GM12878 (cell line): ENCODE measurements around the gene MYMK. TPM values are rescaled to one million over a fixed set of nuclear protein-coding genes. Genes with fewer than 3 reads are reported as not detected.

ENCODE experiments used
- ATAC-seq: fragments of 200-7000 bp; cut with Tn5 transposase; 3 replicates; pipeline ENCODE4 v1.9.1; 2020; ENCODE audit warnings: mild to moderate bottlenecking, moderate library complexity
- BruUV-seq: library from RNA; stranded (reverse); fragments of 400-500 nt; replicated peaks from 2 replicates; lab custom pipeline; 2021; lab: Mats Ljungman, UMichigan
- CTCF ChIA-PET: fragments of 300-600 bp; sonication (Branson Sonifier 250); formaldehyde crosslinking; extraction: SDS; loops from one replicate; lab custom pipeline; 2021; ENCODE audit warnings: inconsistent platforms; lab: Yijun Ruan, JAX
- POLR2A ChIA-PET: fragments of 350-600 bp; formaldehyde crosslinking; extraction: SDS; loops from one replicate; lab custom pipeline; 2021; ENCODE audit warnings: inconsistent platforms; lab: Charles Lee
- RAD21 ChIA-PET: fragments of 300-600 bp; sonication (Branson Sonifier 250); formaldehyde crosslinking; loops from one replicate; lab custom pipeline; 2023; ENCODE audit warnings: antibody characterized with exemption; ENCODE audit not compliant: unreplicated experiment; lab: Charles Lee
- SMC1A ChIA-PET: fragments of 300-600 bp; sonication (Branson Sonifier 250); formaldehyde crosslinking; loops from one replicate; lab custom pipeline; 2023; ENCODE audit not compliant: unreplicated experiment, uncharacterized antibody; lab: Charles Lee
- DNase-seq: peaks from one replicate; pipeline ENCODE4 v3.0.0-alpha.2; 2011; ENCODE audit warnings: low read depth, low spot score
- FAIRE-seq: peaks from 3 replicates; lab custom pipeline; 2011; peaks lifted over from hg19 to GRCh38; lab: Jason Lieb, UNC
- H2AFZ ChIP-seq: 2 replicates; pipeline ENCODE4 v1.6.0; 2011; ENCODE audit warnings: low read depth, low read length, control low read depth; ENCODE audit not compliant: control insufficient read depth
- H3K27ac ChIP-seq: 2 replicates; pipeline ENCODE4 v1.5.1; 2011; ENCODE audit warnings: control low read depth; ENCODE audit not compliant: control insufficient read depth, insufficient read depth
- H3K27me3 ChIP-seq, 2 experiments: replicated peaks in 1 of 2; 2 replicates each; pipeline versions ENCODE4 v1.6.0 to v1.6.1; 2011; ENCODE audit warnings: low read length in 1 of 2; ENCODE audit not compliant: control insufficient read depth in 2 of 2, insufficient read depth in 2 of 2
- H3K36me3 ChIP-seq, 2 experiments: 2 replicates each; pipeline ENCODE4 v1.5.1; 2011; ENCODE audit warnings: low read length in 1 of 2; ENCODE audit not compliant: control insufficient read depth in 2 of 2, insufficient read depth in 2 of 2
- H3K4me1 ChIP-seq: 2 replicates; pipeline ENCODE4 v1.6.1; 2011; ENCODE audit warnings: mild to moderate bottlenecking, low read length, moderate library complexity, mixed read lengths; ENCODE audit not compliant: control insufficient read depth, insufficient read depth
- H3K4me2 ChIP-seq: 2 replicates; pipeline ENCODE4 v1.6.0; 2011; ENCODE audit warnings: control low read depth; ENCODE audit not compliant: control insufficient read depth, insufficient read depth
- H3K4me3 ChIP-seq: fragments of 200-600 bp; sonication (generic); 2 replicates; pipeline ENCODE4 v1.5.1; 2016
- H3K79me2 ChIP-seq: 2 replicates; pipeline ENCODE4 v1.6.0; 2011; ENCODE audit warnings: low read length; ENCODE audit not compliant: control insufficient read depth, insufficient read depth
- H3K9ac ChIP-seq: 2 replicates; pipeline ENCODE4 v1.8.0; 2011; ENCODE audit warnings: low read length, control low read depth, mixed read lengths; ENCODE audit not compliant: control insufficient read depth, insufficient read depth
- H3K9me3 ChIP-seq: replicated peaks from 3 replicates; pipeline ENCODE4 v1.5.1; 2011; ENCODE audit warnings: mild to moderate bottlenecking, low read length; ENCODE audit not compliant: control insufficient read depth, insufficient read depth
- H4K20me1 ChIP-seq: 2 replicates; pipeline ENCODE4 v1.6.0; 2011; ENCODE audit not compliant: control insufficient read depth, insufficient read depth
- CEBPZ ChIP-seq: fragments of 150-350 bp; IDR thresholded peaks from 2 replicates; pipeline ENCODE4 v1.6.1; 2016; ENCODE audit warnings: low read depth, low read length
- CHD2 ChIP-seq: IDR thresholded peaks from 2 replicates; pipeline ENCODE4 v1.6.1; 2011; ENCODE audit warnings: low read depth, low read length, improper control_type of control experiment, borderline replicate concordance
- CHD4 ChIP-seq: fragments of 200-600 bp; sonication (generic); IDR thresholded peaks from 2 replicates; pipeline ENCODE4 v1.6.1; 2016; ENCODE audit warnings: mild to moderate bottlenecking
- EP300 ChIP-seq, 2 experiments: fragments of 150-350 bp in 1 of 2; IDR thresholded peaks; 2 replicates each; pipeline ENCODE4 v1.6.1; 2011 to 2012; ENCODE audit warnings: low read depth in 2 of 2, low read length in 2 of 2, borderline replicate concordance in 1 of 2, improper control_type of control experiment in 1 of 2, inconsistent platforms in 1 of 2; ENCODE audit not compliant: control insufficient read depth in 1 of 2
- FOS ChIP-seq: IDR thresholded peaks from 3 replicates; pipeline ENCODE4 v1.6.1; 2011; ENCODE audit warnings: borderline replicate concordance; ENCODE audit not compliant: insufficient read length; ENCODE audit errors: extremely low read depth
- GATAD2B ChIP-seq: fragments of 450-650 bp; conservative IDR thresholded peaks from 2 replicates; pipeline ENCODE4 v1.6.1; 2017; ENCODE audit warnings: low read depth, mild to moderate bottlenecking, moderate library complexity
- HDAC6 ChIP-seq: fragments of 200-600 bp; sonication (generic); IDR thresholded peaks from one replicate; pipeline ENCODE4 v1.8.0; 2017; ENCODE audit warnings: antibody characterized with exemption; ENCODE audit not compliant: unreplicated experiment
- HDGF ChIP-seq: fragments of 450-650 bp; IDR thresholded peaks from 2 replicates; pipeline ENCODE4 v1.6.1; 2016; ENCODE audit warnings: antibody characterized with exemption
- MYC ChIP-seq: IDR thresholded peaks from 2 replicates; pipeline ENCODE4 v1.6.1; 2011; ENCODE audit warnings: mild to moderate bottlenecking, low read length, moderate library complexity, inconsistent platforms; ENCODE audit not compliant: insufficient read depth, insufficient replicate concordance, insufficient read length, severe bottlenecking
- POU2F2 ChIP-seq: IDR thresholded peaks from 3 replicates; pipeline ENCODE4 v1.6.1; 2011; ENCODE audit warnings: low read depth, mild to moderate bottlenecking, low read length, borderline replicate concordance
- RB1 ChIP-seq: fragments of 450-650 bp; formaldehyde crosslinking; IDR thresholded peaks from 2 replicates; pipeline ENCODE4 v1.6.1; 2017; ENCODE audit warnings: mild to moderate bottlenecking, borderline replicate concordance
- RUNX3 ChIP-seq: IDR thresholded peaks from 2 replicates; pipeline ENCODE4 v1.6.1; 2012; ENCODE audit warnings: low read length, inconsistent platforms
- SIN3A ChIP-seq: IDR thresholded peaks from 2 replicates; pipeline ENCODE4 v1.6.1; 2012; ENCODE audit warnings: low read depth, low read length, improper control_type of control experiment
- WRNIP1 ChIP-seq: IDR thresholded peaks from 2 replicates; pipeline ENCODE4 v1.6.1; 2011; ENCODE audit warnings: low read depth, low read length, improper control_type of control experiment, borderline replicate concordance
- YBX1 ChIP-seq: fragments of 450-650 bp; IDR thresholded peaks from 2 replicates; pipeline ENCODE4 v1.6.1; 2016; ENCODE audit warnings: antibody characterized with exemption
- WGBS: methylation state at CpG from one replicate; pipeline ENCODE4 v1.1.6; 2016; ENCODE audit warnings: low lambda C conversion rate; ENCODE audit not compliant: insufficient replicate concordance, insufficient coverage; ENCODE audit errors: missing lambda C conversion rate; 5-methylcytosine and 5-hydroxymethylcytosine counted together
- in situ Hi-C: fragments of 300-500 bp; cut with MboI; formaldehyde crosslinking; loops from 9 replicates; pipeline ENCODE4 v1.14.3; 2018; ENCODE audit warnings: mixed read lengths
- intact Hi-C: fragments of 100-400 bp; cut with micrococcal nuclease; formaldehyde crosslinking; loops from one replicate; pipeline ENCODE4 v1.14.2; 2022; ENCODE audit not compliant: unreplicated experiment
- polyA plus RNA-seq, 11 experiments: library from polyadenylated mRNA; depleted of rRNA in 4 of 11; unstranded in 6 of 11; stranded (reverse) in 5 of 11; fragments of >200 nt; fragmentation: Nextera tagmentation in 4 of 11; fragmentation: Illumina TruSeq in 1 of 11; extraction: Ambion mirVana in 4 of 11; extraction: Trizol in 1 of 11; gene quantifications; 1 replicate in 1 of 11; 2 replicates in 10 of 11; pipeline versions ENCODE4 v1.2.1 to v1.2.3, GENCODE V29; 2011 to 2016; ENCODE audit warnings: inconsistent platforms in 2 of 11, missing spikeins in 2 of 11, low read depth in 1 of 11
- total RNA-seq, 4 experiments: library from RNA; depleted of rRNA in 3 of 4; stranded (reverse); fragments of >200 nt in 3 of 4; fragmentation: Illumina TruSeq in 1 of 4; extraction: Trizol in 1 of 4; gene quantifications; 2 replicates each; pipeline versions ENCODE4 v1.2.1 to v1.2.3, GENCODE V29; 2013 to 2021

Gene MYMK
- total and polyA plus RNA-seq, 10 of the 15 experiments (the other 5 are each of a cell fraction or from before 2014, with no cell fraction given): not detected

GRCh38 chr9:133488686-133489252 is 36.0 kb downstream of the MYMK start (continued):
- no peak for TF ChIP-seq POU2F2
- no peak for TF ChIP-seq SIN3A

- H3K9me3 ChIP-seq: no peaks in the 10 kb centered on the region; the same call in 2 of the 3 replicates
- no peaks in the 10 kb centered on the region; a peak in 3 of 4 replicates for H3K27me3 ChIP-seq
- ChIA-PET CTCF (interaction anchor here (0.6 to 7.7 kb wide), 17 partner anchors 8 to 382 kb away, joined by 3 to 61 read pairs (median 5); partner anchors contain the start of genes CACFD1 and REXO4), SMC1A (interaction anchor here (1.2 kb wide), 1 partner anchor 8 kb away, joined by 3 read pairs; the partner anchor contains the start of gene SLC2A6), RAD21 (interaction anchor here (1.0 to 2.2 kb wide), 2 partner anchors 12 to 48 kb away, joined by 3 to 7 read pairs; no protein-coding TSS in a partner anchor), POLR2A (no interaction called here)
- H3K36me3 ChIP-seq: no peaks in the 10 kb centered on the region
- H3K79me2 ChIP-seq: no peaks in the 10 kb centered on the region
- H3K4me2 ChIP-seq: no peak overlapping the region
- H3K9ac ChIP-seq: no peak overlapping the region
- DNase-seq: no peak
- H3K4me3 ChIP-seq: no peak overlapping the region
- H3K27ac ChIP-seq: no peak overlapping the region
- no peak for ATAC-seq
- in situ Hi-C loops: loop anchor here (5.0 kb wide), 1 partner anchor 300 kb away; no protein-coding TSS in a partner anchor
- intact Hi-C loops: loop anchor here (10.0 kb wide), 1 partner anchor 463 kb away; no protein-coding TSS in a partner anchor
- 35% methylated on average over 8 of the region's 8 CpGs for WGBS
- no peak overlapping the region for H2AFZ ChIP-seq
- no TSS peak for BruUV-seq
- no peak for TF ChIP-seq CHD4
- no peak for TF ChIP-seq HDAC6
- no peak for TF ChIP-seq EP300 (IDR thresholded peaks at IDR 0.05; ENCODE audit: borderline replicate concordance in 1 of 2, control insufficient read depth in 1 of 2, low read depth in 2 of 2, low read length in 2 of 2)
- TF ChIP-seq FOS: no peak
- TF ChIP-seq YBX1: no peak
- TF ChIP-seq CHD2: no peak
- TF ChIP-seq CEBPZ: no peak
- no peak for TF ChIP-seq RUNX3
- TF ChIP-seq RB1: no peak
- TF ChIP-seq HDGF: no peak
- no peak for TF ChIP-seq MYC
- TF ChIP-seq GATAD2B: no peak
- TF ChIP-seq WRNIP1: no peak
- H4K20me1 ChIP-seq: no peaks in the 10 kb centered on the region
- no peak for FAIRE-seq
- peaks cover 3% of the 10 kb centered on the region for H3K4me1 ChIP-seq
Measured at GRCh38 chr9:133487331-133487725, 37.4 kb downstream of the MYMK start.
